C4-2B (cell line): ENCODE data around the gene AP4B1.
A peak's percentile ranks its signal among the peaks of the same experiment; 100 is the strongest.

Experiments
- H3K27ac ChIP-seq: fragments of 450-650 bp; 2 replicates; pipeline ENCODE4 v1.5.1; 2017
- ZFX ChIP-seq: fragments of 450-650 bp; IDR thresholded peaks from 2 replicates; pipeline ENCODE4 v1.6.1; 2017
- TF ChIP-seq, protein P1 (sequence below): fragments of 450-650 bp; conservative IDR thresholded peaks from 2 replicates; pipeline ENCODE4 v1.5.1; 2017; ENCODE audit warnings: mild to moderate bottlenecking

The AP4B1 gene

DNA sequence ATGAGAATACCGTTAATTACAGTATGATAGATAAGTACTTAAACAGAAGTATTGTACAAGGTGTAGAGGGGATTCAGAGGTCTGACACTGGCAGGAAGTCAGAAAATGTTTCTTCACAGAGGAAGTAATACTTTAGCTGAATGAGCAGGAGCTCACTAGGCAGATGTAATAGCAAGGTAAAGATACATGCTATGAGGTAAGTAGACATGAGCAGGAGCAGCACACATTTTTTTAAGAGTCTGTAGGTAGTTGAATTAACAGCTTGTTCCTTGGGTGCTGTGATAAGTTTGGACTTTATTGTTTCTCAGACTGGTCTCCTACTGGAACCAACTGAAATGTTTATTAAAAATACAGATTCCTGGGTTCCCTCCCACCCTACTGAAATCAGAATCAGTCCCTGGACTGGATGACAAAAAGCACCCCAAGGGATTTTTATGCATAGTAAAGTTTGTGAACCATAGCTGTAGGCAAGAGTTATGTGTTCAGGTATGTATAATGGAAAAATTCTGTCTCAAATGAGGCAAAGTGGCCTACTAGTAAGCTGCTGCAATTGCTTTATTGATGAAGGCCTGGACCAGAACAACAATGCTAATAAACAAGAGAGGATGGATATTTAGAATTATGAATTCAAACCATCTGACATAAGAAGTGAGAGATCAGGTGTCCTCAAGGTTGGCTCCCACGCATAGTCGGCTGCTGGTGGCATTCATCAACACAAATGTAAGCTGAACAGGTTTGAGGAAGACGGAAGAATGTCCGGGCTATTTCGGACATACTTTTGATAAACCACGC is 902 bp downstream of the AP4B1 start:
- TF ChIP-seq, protein P1, sequence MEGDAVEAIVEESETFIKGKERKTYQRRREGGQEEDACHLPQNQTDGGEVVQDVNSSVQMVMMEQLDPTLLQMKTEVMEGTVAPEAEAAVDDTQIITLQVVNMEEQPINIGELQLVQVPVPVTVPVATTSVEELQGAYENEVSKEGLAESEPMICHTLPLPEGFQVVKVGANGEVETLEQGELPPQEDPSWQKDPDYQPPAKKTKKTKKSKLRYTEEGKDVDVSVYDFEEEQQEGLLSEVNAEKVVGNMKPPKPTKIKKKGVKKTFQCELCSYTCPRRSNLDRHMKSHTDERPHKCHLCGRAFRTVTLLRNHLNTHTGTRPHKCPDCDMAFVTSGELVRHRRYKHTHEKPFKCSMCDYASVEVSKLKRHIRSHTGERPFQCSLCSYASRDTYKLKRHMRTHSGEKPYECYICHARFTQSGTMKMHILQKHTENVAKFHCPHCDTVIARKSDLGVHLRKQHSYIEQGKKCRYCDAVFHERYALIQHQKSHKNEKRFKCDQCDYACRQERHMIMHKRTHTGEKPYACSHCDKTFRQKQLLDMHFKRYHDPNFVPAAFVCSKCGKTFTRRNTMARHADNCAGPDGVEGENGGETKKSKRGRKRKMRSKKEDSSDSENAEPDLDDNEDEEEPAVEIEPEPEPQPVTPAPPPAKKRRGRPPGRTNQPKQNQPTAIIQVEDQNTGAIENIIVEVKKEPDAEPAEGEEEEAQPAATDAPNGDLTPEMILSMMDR, result no peak
- TF ChIP-seq ZFX, result no peak
- H3K27ac ChIP-seq, result peak overlapping the region; percentile 82

DNA sequence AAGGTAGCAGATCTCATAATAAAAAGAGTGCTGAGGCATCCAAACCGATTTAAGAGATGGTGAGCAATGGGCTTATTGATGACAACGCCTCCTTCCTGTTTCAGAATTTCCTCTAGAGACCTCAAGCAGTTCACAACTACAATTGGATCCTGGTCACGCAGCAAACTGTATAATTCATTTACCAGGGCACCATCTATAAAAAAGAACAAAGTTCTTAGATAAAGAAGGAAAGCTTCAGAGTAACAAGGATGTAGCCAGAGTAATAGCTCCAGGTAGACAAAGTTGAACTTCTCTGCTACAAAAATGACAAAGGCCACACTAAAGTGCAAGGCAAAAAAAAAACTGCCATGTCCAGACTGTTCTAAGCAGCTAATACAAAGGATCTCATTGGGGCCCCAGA is 3.4 kb downstream of the AP4B1 start:
- TF ChIP-seq ZFX, result no peak
- TF ChIP-seq, protein P1, result no peak
- H3K27ac ChIP-seq, result no peak overlapping the region

DNA sequence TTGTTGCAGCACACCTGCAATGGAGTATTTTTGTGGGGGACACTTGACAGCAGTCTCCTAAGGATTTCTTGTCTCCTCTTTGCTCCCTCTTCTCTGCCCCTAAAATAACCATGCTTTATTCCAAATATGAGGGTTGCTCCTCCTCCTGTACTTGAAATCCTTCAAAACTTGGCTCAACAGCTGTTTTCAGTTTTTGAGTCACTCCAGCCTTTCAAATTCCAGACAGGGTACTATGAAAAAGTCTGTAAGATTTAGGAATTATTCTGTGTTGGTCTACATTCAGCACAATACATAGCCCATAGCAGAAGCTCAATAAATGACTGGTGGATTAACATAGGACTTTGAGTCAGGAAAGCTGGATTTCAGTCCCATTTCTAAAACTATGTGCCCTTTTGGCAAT is 5.5 kb downstream of the AP4B1 start:
- TF ChIP-seq ZFX, result no peak
- TF ChIP-seq, protein P1, result no peak
- H3K27ac ChIP-seq, result no peak overlapping the region

DNA sequence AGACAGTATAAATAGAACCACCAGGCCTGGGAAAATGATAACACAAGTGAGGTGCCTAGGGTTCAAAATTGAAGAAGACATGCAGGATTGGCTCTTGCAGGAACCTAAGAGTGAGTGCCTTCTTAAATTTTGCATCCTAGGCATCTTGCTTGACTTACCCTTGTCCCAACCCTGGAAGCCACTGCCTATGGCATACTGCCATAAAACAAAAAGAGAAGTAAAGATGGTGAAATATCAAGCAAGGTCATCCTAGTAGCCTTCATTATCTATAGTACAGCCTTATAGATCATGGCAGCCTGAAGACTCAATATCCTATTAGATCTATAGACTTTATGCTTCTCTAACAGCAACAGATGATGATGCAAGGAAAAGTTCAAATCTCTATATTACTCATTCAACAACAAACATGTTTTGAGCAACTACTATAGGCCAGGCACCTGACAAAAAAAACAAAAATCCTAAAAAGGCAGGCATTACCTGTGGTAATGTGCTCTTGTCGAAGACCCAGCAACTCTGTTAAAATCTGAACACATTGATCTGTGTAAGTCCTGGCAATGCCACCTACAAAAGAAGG is 6.3 kb downstream of the AP4B1 start:
- TF ChIP-seq, protein P1, result no peak
- TF ChIP-seq ZFX, result no peak
- H3K27ac ChIP-seq, result no peak overlapping the region

DNA sequence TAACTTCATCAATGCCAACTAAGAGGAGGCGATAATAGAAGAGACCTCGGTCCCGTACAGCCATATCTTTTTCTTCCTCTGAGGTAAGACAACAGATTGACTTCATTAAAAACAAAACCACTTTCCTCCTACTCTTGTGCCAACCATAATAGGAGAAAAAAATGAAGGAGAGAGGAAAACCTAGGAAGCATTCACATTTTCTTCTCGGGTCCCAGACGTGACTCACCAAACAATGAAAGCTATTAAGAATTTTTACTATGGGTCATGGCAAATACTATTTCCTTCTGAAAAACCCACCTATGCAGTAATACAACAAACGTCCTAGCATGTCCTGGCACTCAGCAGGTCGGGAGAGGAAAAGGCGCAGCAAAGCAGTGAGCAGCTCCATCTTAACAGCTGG is 8.6 kb downstream of the AP4B1 start:
- TF ChIP-seq ZFX, result no peak
- no peak overlapping the region for H3K27ac ChIP-seq

DNA sequence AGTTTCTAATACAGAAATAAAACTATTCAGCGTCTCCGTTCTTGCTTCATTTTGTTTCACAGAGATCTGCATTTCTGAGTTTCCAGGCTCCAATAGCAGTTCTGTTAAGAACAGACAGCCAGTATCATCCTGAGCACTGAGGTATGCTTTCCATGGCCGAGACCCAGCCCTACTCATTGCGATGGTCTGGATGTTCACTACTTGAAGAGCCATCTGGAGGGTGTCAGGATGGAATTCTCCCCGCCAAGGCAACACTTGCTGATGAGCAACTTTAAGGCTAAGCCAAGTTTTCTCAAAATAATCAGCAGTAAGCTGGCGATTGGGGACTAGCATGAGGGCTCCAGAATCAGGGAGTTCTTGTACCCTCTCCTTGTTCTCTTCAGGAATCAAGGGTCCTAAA is 9.5 kb downstream of the AP4B1 start:
- H3K27ac ChIP-seq, result no peak overlapping the region
- TF ChIP-seq, protein P1, result no peak
- TF ChIP-seq ZFX, result no peak

DNA sequence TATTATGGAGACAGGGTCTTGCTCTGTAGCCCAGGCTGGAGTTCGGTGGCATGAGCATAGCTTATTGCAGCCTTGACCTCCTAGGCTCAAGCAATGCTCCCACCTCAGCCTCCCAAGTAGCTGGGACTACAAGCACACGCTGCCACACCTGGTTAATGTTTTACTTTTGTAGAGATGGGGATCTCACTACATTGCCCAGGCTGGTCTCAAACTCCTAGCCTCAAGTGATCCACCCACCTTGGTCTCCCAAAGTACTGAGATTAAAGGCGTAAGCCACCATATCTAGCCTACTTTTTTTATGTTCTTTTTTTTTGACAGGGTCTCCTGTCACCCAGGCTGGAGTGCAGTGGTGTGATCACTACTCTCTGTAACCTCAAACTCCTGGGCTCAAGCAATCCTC is 11.3 kb downstream of the AP4B1 start:
- H3K27ac ChIP-seq, result no peak overlapping the region
- no peak for TF ChIP-seq ZFX
- TF ChIP-seq, protein P1, result no peak
